Mesendoderm (in vitro differentiated cells): ENCODE measurements around the gene TVP23B.
"Not testable (repeated sequence)": the region's sequence is repeated elsewhere in the genome, so short reads cannot be mapped to it uniquely, and the experiment has no call there.

Source experiments
- DNase-seq: peaks from one replicate; pipeline ENCODE4 v3.0.0; 2013
- H2AK5ac ChIP-seq: 2 replicates; pipeline ENCODE4 v1.6.1; 2013; ENCODE audit warnings: low read length, inconsistent platforms
- H2BK120ac ChIP-seq: 2 replicates; pipeline ENCODE4 v1.6.1; 2013; ENCODE audit warnings: low read depth, mild to moderate bottlenecking, low read length, moderate library complexity, mixed read lengths
- H2BK15ac ChIP-seq: replicated peaks from 2 replicates; pipeline ENCODE4 v1.6.1; 2013; ENCODE audit warnings: low read depth, mild to moderate bottlenecking, moderate library complexity
- H2BK5ac ChIP-seq: 2 replicates; pipeline ENCODE4 v1.6.1; 2013; ENCODE audit warnings: low read length, inconsistent platforms
- H3K18ac ChIP-seq: 2 replicates; pipeline ENCODE4 v1.6.1; 2013; ENCODE audit warnings: mild to moderate bottlenecking, low read length, mixed read lengths
- H3K23ac ChIP-seq: one replicate; pipeline ENCODE4 v1.6.1; 2013; ENCODE audit warnings: low read length
- H3K27ac ChIP-seq: 2 replicates; pipeline ENCODE4 v1.5.1; 2013; ENCODE audit warnings: low read depth, mild to moderate bottlenecking, inconsistent platforms, low read length, moderate library complexity
- H3K27me3 ChIP-seq: 2 replicates; pipeline ENCODE4 v1.6.1; 2013; ENCODE audit warnings: low read length, control low read depth, mild to moderate bottlenecking, inconsistent platforms; ENCODE audit not compliant: insufficient read depth, poor library complexity
- H3K36me3 ChIP-seq: 2 replicates; pipeline ENCODE4 v1.6.1; 2013; ENCODE audit warnings: low read length, inconsistent platforms; ENCODE audit not compliant: control insufficient read depth, insufficient read depth
- H3K4ac ChIP-seq: one replicate; pipeline ENCODE4 v1.6.1; 2013; ENCODE audit warnings: low read depth, mild to moderate bottlenecking, low read length, moderate library complexity
- H3K4me1 ChIP-seq: 2 replicates; pipeline ENCODE4 v1.6.1; 2013; ENCODE audit warnings: low read depth, low read length, inconsistent platforms; ENCODE audit not compliant: control insufficient read depth
- H3K4me2 ChIP-seq: 2 replicates; pipeline ENCODE4 v1.6.1; 2013; ENCODE audit warnings: low read length
- H3K4me3 ChIP-seq: 2 replicates; pipeline ENCODE4 v1.5.1; 2013; ENCODE audit warnings: mild to moderate bottlenecking, low read length
- H3K56ac ChIP-seq: one replicate; pipeline ENCODE4 v1.6.1; 2013; ENCODE audit warnings: low read length
- H3K79me1 ChIP-seq: 2 replicates; pipeline ENCODE4 v1.6.1; 2013; ENCODE audit warnings: low read length, inconsistent platforms
- H3K79me2 ChIP-seq: 2 replicates; pipeline ENCODE4 v1.6.1; 2013; ENCODE audit warnings: mild to moderate bottlenecking, low read length; ENCODE audit not compliant: control insufficient read depth, insufficient read depth
- H3K9ac ChIP-seq: 2 replicates; pipeline ENCODE4 v1.6.1; 2013; ENCODE audit warnings: low read length, inconsistent platforms
- H4K5ac ChIP-seq: one replicate; pipeline ENCODE4 v1.6.1; 2013; ENCODE audit warnings: low read length
- H4K8ac ChIP-seq: one replicate; pipeline ENCODE4 v1.6.1; 2013; ENCODE audit warnings: low read depth, mild to moderate bottlenecking, control low read depth, low read length, moderate library complexity
- WGBS: extraction: QIAGEN DNeasy Blood & Tissue Kit; methylation state at CpG from one replicate; pipeline ENCODE4 v1.1.7; 2013; ENCODE audit warnings: low lambda C conversion rate, missing lambda C conversion rate; ENCODE audit not compliant: insufficient coverage; ENCODE audit errors: extremely low coverage; 5-methylcytosine and 5-hydroxymethylcytosine counted together

TVP23B gene

DNA sequence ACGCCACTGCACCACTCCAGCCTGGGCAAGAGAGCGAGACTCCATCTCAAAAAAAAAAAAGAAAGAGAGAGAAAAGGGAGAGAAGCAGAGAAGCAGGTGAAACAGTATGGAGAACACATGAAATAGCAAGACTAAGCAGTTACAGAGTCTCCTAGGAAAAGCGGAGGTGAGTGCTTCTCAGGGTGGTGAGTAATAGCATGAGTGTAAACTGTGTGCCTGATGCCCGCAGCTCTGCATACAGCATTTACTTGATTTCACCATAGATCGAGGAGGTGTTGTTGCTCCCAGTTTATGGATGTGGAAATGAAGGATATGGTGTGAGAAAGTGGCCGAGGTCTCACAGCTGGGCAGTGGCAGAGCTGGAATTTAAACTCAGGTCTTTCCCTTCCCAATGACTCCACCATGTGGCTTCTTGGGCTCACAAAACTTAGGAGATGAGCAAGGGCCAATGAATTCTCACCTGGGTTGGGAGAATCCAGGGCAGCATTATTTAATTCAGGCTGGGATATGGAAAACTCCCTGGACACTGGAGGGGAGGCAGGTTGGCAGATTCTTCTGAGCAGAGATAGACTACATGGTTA lies 27.1 kb upstream of the TVP23B start:
- not testable (repeated sequence) for H3K27ac ChIP-seq, H2BK5ac ChIP-seq, H3K4me2 ChIP-seq, H4K8ac ChIP-seq, H3K18ac ChIP-seq, H3K4me3 ChIP-seq, H3K79me2 ChIP-seq, H3K23ac ChIP-seq, H3K56ac ChIP-seq, H2BK15ac ChIP-seq, H3K36me3 ChIP-seq, H2AK5ac ChIP-seq, H3K79me1 ChIP-seq, H3K4me1 ChIP-seq, H3K4ac ChIP-seq, H4K5ac ChIP-seq, H3K27me3 ChIP-seq, H3K9ac ChIP-seq, H2BK120ac ChIP-seq, DNase-seq
- WGBS: no CpG with 5 or more reads among the region's 6 CpGs

DNA sequence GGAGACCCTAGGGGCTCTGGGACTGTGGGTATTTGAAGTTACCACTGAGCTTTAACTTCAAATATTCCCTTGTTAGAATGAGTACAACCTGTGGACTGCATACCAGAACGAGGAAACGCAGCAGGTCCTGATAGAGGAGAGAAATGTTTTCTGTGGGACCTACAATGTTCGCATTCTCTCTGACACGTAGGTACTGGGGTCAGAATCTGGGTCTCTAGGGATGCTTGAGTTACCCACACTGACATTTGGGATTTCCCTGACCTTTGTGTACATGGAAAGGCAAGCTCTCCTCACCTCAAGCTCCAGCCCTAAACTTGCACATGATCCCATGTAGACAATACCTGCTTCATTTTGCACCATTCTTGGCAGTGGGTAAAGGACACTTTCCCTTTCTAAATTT lies 25.0 kb upstream of the TVP23B start:
- not testable (repeated sequence) for H4K8ac ChIP-seq, H3K4me1 ChIP-seq, H3K79me2 ChIP-seq, H2BK120ac ChIP-seq, H3K4ac ChIP-seq, H3K36me3 ChIP-seq, H3K23ac ChIP-seq, H3K9ac ChIP-seq, H3K4me3 ChIP-seq, H3K27me3 ChIP-seq, H2BK5ac ChIP-seq, H3K4me2 ChIP-seq, H3K79me1 ChIP-seq, H4K5ac ChIP-seq, DNase-seq, H2AK5ac ChIP-seq, H3K56ac ChIP-seq, H2BK15ac ChIP-seq, H3K18ac ChIP-seq, H3K27ac ChIP-seq
- WGBS: no CpG with 5 or more reads among the region's 4 CpGs

DNA sequence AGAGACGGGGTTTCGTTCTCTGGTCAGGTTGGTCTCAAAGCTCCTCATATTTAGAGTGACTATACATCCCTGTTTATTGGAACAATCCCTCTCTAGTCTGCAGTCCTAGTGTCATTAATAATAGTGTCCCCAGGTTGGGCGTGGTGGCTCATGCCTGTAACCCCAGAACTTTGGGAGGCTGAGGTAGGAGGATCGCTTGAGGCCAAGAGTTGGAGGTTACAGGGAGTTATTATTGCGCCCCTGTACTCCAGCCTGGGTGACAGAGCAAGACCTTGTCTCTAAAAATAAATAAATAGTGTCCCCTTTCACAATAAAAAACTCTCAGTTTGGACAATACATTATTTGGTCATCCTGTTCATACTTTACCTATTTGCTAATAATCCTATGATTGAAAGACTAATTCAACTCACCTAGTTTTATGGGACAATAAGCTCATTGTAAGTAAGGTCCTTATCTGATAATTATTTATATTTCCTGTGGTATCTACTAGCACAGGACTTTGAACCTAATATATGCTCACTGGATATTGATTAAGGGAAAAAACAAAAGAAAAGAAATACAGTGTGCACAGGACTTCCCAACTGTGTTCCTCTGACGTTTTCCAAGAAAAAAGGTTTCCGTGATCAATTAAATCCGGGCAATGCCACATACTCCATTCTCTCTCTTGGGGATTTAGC lies 23.5 kb upstream of the TVP23B start:
- H3K18ac ChIP-seq, H3K4me1 ChIP-seq, H3K4me3 ChIP-seq, H3K27ac ChIP-seq, H3K27me3 ChIP-seq, H2BK5ac ChIP-seq, H3K36me3 ChIP-seq, H2BK120ac ChIP-seq, H3K79me2 ChIP-seq, H4K5ac ChIP-seq, H2BK15ac ChIP-seq, H3K4me2 ChIP-seq, H3K9ac ChIP-seq, H3K4ac ChIP-seq, H3K23ac ChIP-seq, H2AK5ac ChIP-seq, H3K79me1 ChIP-seq, H3K56ac ChIP-seq, H4K8ac ChIP-seq, DNase-seq: not testable (repeated sequence)
- no CpG with 5 or more reads among the region's 8 CpGs for WGBS

DNA sequence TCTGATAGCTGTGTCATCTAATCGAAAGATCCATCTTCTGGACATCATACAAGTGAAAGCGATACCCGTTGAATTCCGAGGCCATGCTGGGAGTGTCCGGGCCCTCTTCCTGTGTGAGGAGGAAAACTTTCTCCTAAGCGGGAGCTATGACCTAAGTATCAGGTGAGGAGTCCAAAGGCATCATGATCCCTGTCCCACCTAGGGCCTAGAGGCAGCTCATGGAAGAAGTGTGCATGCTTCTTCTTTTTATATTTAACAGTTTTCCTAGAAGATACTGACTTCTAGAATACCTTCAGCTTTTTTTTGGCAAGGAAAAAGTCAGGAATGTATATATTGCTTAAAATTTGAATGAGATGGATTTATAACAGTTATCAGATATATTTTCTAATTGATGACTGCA lies 22.6 kb upstream of the TVP23B start:
- not testable (repeated sequence) for H4K8ac ChIP-seq, H2AK5ac ChIP-seq, H3K56ac ChIP-seq, H3K4me1 ChIP-seq, H3K4me2 ChIP-seq, H2BK120ac ChIP-seq, H3K4ac ChIP-seq, H4K5ac ChIP-seq, H2BK5ac ChIP-seq, DNase-seq, H2BK15ac ChIP-seq, H3K4me3 ChIP-seq, H3K18ac ChIP-seq, H3K79me1 ChIP-seq, H3K36me3 ChIP-seq, H3K9ac ChIP-seq, H3K79me2 ChIP-seq, H3K27ac ChIP-seq, H3K23ac ChIP-seq, H3K27me3 ChIP-seq
- whole genome bisulfite sequencing: no CpG with 5 or more reads among the region's 6 CpGs

DNA sequence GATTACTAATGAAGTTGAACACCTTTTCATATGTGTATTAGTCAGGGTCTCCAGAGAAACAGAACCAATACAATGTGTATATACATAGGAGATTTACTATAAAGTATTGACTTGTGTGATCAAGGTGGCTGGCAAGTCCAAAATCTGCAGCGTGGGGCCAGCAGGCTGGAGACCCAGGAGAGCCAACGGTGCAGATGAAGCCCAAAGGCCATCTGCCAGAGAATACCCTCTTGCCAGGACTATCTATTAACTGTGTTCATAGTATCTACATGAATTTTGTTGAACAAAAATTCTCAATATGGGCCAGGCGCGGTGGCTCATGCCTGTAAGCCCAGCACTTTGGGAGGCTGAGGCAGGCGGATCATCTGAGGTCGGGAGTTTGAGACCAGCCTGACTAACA lies 20.8 kb upstream of the TVP23B start:
- H2BK15ac ChIP-seq, H3K79me1 ChIP-seq, H3K9ac ChIP-seq, DNase-seq, H3K56ac ChIP-seq, H3K27me3 ChIP-seq, H2AK5ac ChIP-seq, H3K79me2 ChIP-seq, H3K36me3 ChIP-seq, H3K23ac ChIP-seq, H4K8ac ChIP-seq, H4K5ac ChIP-seq, H3K4me3 ChIP-seq, H3K4ac ChIP-seq, H2BK120ac ChIP-seq, H3K4me1 ChIP-seq, H2BK5ac ChIP-seq, H3K18ac ChIP-seq, H3K4me2 ChIP-seq, H3K27ac ChIP-seq: not testable (repeated sequence)
- WGBS: no CpG with 5 or more reads among the region's 6 CpGs

DNA sequence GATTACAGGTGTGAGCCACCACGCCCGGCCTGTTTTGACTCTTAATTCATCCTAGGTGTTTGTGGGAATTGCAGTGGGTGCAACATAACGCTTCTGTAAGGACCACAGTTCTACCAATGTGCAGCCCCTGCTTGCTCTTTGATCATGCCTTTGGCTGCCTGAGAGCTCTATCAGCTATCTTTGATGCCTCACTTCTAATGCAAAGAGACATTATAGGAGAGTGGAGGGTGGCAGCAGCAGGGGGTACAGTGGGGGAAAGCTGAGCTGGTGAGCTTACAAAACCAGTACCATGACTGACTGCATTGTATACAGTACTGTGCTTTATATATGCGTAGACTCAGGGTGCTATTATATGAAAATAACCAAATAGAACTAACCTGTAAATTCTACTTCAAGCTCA lies 10.4 kb upstream of the TVP23B start:
- no CpG with 5 or more reads among the region's 4 CpGs for WGBS
- H3K23ac ChIP-seq, H3K4me2 ChIP-seq, H3K4me1 ChIP-seq, H3K18ac ChIP-seq, DNase-seq, H4K8ac ChIP-seq, H3K4ac ChIP-seq, H3K36me3 ChIP-seq, H2BK15ac ChIP-seq, H2AK5ac ChIP-seq, H2BK5ac ChIP-seq, H4K5ac ChIP-seq, H3K9ac ChIP-seq, H3K56ac ChIP-seq, H3K79me1 ChIP-seq, H3K27me3 ChIP-seq, H3K4me3 ChIP-seq, H3K79me2 ChIP-seq, H2BK120ac ChIP-seq, H3K27ac ChIP-seq: not testable (repeated sequence)
